ENCODE results near the gene TRIM26. TPM values are rescaled to one million over a fixed set of nuclear protein-coding genes. Genes with fewer than 3 reads are reported as not detected.

TRIM26 gene
- total and polyA plus RNA-seq, 2 of the 13 experiments (the other 11 are each of a cell fraction or from before 2014, with no cell fraction given): 27.1 to 38.7 TPM

GRCh38 chr6:30163918-30164654 is 49.1 kb downstream of the TRIM26 start (continued):
- no peak for TF ChIP-seq ZNF142 (CRISPR knock-in tag; IDR thresholded peaks at IDR 0.05)

- intact Hi-C loops (cut with micrococcal nuclease; ENCODE audit: unreplicated experiment): loop anchor here (1.0 kb wide), 2 partner anchors 29 to 60 kb away; no protein-coding TSS in a partner anchor
- peak; percentile 92 for ATAC-seq
- TF ChIP-seq ZNF225 (CRISPR knock-in tag; IDR thresholded peaks at IDR 0.05) (no peak; the same call in 1 of the 2 replicates), PAWR (CRISPR knock-in tag; IDR thresholded peaks at IDR 0.05; ENCODE audit: borderline replicate concordance) (0 out of 2 replicates have a peak, but pooled peaks have one; percentile 68), SMC3 (IDR thresholded peaks at IDR 0.05; ENCODE audit: low read length) (no peak; the same call in 1 of the 2 replicates), ZSCAN30 (CRISPR knock-in tag; IDR thresholded peaks at IDR 0.05) (peak; percentile 73; the same call in 1 of the 2 replicates), AHR (CRISPR knock-in tag; IDR thresholded peaks at IDR 0.05) (0 out of 2 replicates have a peak, but pooled peaks have one; percentile 25)
- TF ChIP-seq, protein P1, sequence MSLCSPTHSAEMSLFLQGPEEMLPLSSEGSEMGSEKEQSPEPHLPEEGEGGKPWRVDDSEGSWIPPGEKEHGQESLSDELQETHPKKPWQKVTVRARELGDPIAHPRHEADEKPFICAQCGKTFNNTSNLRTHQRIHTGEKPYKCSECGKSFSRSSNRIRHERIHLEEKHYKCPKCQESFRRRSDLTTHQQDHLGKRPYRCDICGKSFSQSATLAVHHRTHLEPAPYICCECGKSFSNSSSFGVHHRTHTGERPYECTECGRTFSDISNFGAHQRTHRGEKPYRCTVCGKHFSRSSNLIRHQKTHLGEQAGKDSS (CRISPR knock-in tag; IDR thresholded peaks at IDR 0.05; ENCODE audit: borderline replicate concordance, low read depth): no peak; the same call in 1 of the 2 replicates
- TF ChIP-seq, protein P2, sequence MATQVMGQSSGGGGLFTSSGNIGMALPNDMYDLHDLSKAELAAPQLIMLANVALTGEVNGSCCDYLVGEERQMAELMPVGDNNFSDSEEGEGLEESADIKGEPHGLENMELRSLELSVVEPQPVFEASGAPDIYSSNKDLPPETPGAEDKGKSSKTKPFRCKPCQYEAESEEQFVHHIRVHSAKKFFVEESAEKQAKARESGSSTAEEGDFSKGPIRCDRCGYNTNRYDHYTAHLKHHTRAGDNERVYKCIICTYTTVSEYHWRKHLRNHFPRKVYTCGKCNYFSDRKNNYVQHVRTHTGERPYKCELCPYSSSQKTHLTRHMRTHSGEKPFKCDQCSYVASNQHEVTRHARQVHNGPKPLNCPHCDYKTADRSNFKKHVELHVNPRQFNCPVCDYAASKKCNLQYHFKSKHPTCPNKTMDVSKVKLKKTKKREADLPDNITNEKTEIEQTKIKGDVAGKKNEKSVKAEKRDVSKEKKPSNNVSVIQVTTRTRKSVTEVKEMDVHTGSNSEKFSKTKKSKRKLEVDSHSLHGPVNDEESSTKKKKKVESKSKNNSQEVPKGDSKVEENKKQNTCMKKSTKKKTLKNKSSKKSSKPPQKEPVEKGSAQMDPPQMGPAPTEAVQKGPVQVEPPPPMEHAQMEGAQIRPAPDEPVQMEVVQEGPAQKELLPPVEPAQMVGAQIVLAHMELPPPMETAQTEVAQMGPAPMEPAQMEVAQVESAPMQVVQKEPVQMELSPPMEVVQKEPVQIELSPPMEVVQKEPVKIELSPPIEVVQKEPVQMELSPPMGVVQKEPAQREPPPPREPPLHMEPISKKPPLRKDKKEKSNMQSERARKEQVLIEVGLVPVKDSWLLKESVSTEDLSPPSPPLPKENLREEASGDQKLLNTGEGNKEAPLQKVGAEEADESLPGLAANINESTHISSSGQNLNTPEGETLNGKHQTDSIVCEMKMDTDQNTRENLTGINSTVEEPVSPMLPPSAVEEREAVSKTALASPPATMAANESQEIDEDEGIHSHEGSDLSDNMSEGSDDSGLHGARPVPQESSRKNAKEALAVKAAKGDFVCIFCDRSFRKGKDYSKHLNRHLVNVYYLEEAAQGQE (IDR thresholded peaks at IDR 0.05; ENCODE audit: borderline replicate concordance in 1 of 2, low read depth in 1 of 2, low read length in 2 of 2): peak in 1 of 2 experiments; percentile 19; a peak in 2 of 4 replicates
These were observed 49.9 kb downstream of the TRIM26 start, which contains the start of gene TRIM15 for GRCh38 chr6:30163090-30163917. Gene TRIM15 (plus strand): TSS chr6:30163546. CDS start chr6:30163685, 139 bp downstream.

More at GRCh38 chr6:30163090-30163917, 49.9 kb downstream of the TRIM26 start, which contains the start of gene TRIM15:
- BruUV-seq (replicated peaks): TSS peak; percentile 81
- Histone ChIP-seq H3K79me2 (ENCODE audit: insufficient read depth, low read length) (peaks cover 38% of the 10 kb centered on the region), H3K36me3 (replicated peaks in 1 of 2; ENCODE audit: control insufficient read depth in 1 of 2, insufficient read depth in 2 of 2, low read length in 2 of 2) (peaks cover 10 to 17% of the 10 kb centered on the region in 2 experiments), H3K9me3 (ENCODE audit: low read length) (no peaks in the 10 kb centered on the region), H3K4me2 (ENCODE audit: low read depth, low read length) (peak within 1 kb of the TSS; percentile 86), H4K20me1 (ENCODE audit: insufficient read depth, low read length) (no peaks in the 10 kb centered on the region; the same call in 1 of the 2 replicates), H3K27ac (ENCODE audit: extremely low read length, insufficient read depth, low read length) (peak within 1 kb of the TSS; percentile 87), H3K4me1 (ENCODE audit: insufficient read depth, low read length) (peaks cover 55% of the 10 kb centered on the region), H3K27me3 (ENCODE audit: control insufficient read depth in 1 of 2, insufficient read depth in 2 of 2, low read length in 2 of 2) (peaks cover 0 to 3% of the 10 kb centered on the region in 2 experiments; a peak in 1 of 5 replicates), H3K4me3 (replicated peaks in 1 of 3; ENCODE audit: insufficient read depth in 1 of 3, low read depth in 2 of 3, low read length in 3 of 3) (peak within 1 kb of the TSS; percentile 90 to 95 (median 92)), H3K9ac (ENCODE audit: insufficient read depth, low read depth, low read length) (peak within 1 kb of the TSS; percentile 81), H2AFZ (ENCODE audit: low read length) (peak within 1 kb of the TSS; percentile 75)
- WGBS (ENCODE audit: low lambda C conversion rate): under 1% methylated on average over 24 of the region's 31 CpGs
- ChIA-PET POLR2A (interaction anchor here (0.7 to 3.3 kb wide), 10 partner anchors 8 to 102 kb away, joined by 3 to 26 read pairs (median 4); partner anchors contain the start of genes POLR1H, TRIM31 and TRIM40), CTCF (ENCODE audit: low intra/inter-chr PET ratio, low total read pairs) (interaction anchor here (1.3 kb wide), 1 partner anchor 33 kb away, joined by 4 read pairs; no protein-coding TSS in a partner anchor)
- FAIRE-seq (peak; percentile 79), DNase-seq (ENCODE audit: low spot score) (peak; percentile 90)
- in situ Hi-C loops (cut with HindIII; ENCODE audit: extremely low pct_ligation_motif_present, low pct_unique_long_range_greater_than_20kb): no loop called here
